Colonic mucosa (tissue), 4 donors: ENCODE data around the gene GEN1. TPM values are rescaled to one million over a fixed set of nuclear protein-coding genes. Genes with fewer than 3 reads are reported as not detected.

ENCODE experiments used
- DNase-seq: peaks from one replicate; pipeline ENCODE4 v3.0.0-alpha.2; 2020
- H3K27ac ChIP-seq: fragments of 200-600 bp; one replicate; pipeline ENCODE4 v1.8.0; 2021
- H3K27me3 ChIP-seq: fragments of 200-600 bp; one replicate; pipeline ENCODE4 v1.8.0; 2021
- H3K36me3 ChIP-seq: fragments of 200-600 bp; one replicate; pipeline ENCODE4 v1.8.0; 2021
- H3K4me1 ChIP-seq: fragments of 200-600 bp; one replicate; pipeline ENCODE4 v1.8.0; 2021; ENCODE audit warnings: mild to moderate bottlenecking
- H3K4me3 ChIP-seq: fragments of 200-600 bp; one replicate; pipeline ENCODE4 v1.8.0; 2021
- H3K9ac ChIP-seq, 2 donors: one replicate each; pipeline ENCODE4 v1.7.0; 2013; ENCODE audit warnings: control low read depth in 2 of 2, low read depth in 2 of 2, low read length in 2 of 2
- H3K9me3 ChIP-seq: fragments of 200-600 bp; one replicate; pipeline ENCODE4 v1.8.0; 2021
- intact Hi-C: fragments of 100-400 bp; cut with DNase I; formaldehyde crosslinking; loops from one replicate; pipeline ENCODE4 v1.14.1; 2022
- total RNA-seq, 2 donors: library from RNA; stranded (reverse); fragmentation: NEBNext Ultra II Directional in 1 of 2; extraction: Animal tissue kit (Norgen Biotek cat#: 25700) in 1 of 2; gene quantifications; one replicate each; pipeline ENCODE4 v1.2.1, GENCODE V29; 2021
- TF ChIP-seq, protein P1 (sequence below): fragments of 200-600 bp; IDR thresholded peaks from one replicate; pipeline ENCODE4 v1.8.0; 2022; ENCODE audit warnings: antibody characterized with exemption, mild to moderate bottlenecking
- donor health status: healthy.
- donor health status: DM: no; HTN: no; CAD: no.
- donor health status: DM: no; HTN: no; CAD: no.

GEN1 gene
- total RNA-seq, 2 donors from 2014 or later = 13.1 to 30.0 TPM

GRCh38 chr2:17791121-17791816 is 37.3 kb downstream of the GEN1 start:
- TF ChIP-seq, protein P1, sequence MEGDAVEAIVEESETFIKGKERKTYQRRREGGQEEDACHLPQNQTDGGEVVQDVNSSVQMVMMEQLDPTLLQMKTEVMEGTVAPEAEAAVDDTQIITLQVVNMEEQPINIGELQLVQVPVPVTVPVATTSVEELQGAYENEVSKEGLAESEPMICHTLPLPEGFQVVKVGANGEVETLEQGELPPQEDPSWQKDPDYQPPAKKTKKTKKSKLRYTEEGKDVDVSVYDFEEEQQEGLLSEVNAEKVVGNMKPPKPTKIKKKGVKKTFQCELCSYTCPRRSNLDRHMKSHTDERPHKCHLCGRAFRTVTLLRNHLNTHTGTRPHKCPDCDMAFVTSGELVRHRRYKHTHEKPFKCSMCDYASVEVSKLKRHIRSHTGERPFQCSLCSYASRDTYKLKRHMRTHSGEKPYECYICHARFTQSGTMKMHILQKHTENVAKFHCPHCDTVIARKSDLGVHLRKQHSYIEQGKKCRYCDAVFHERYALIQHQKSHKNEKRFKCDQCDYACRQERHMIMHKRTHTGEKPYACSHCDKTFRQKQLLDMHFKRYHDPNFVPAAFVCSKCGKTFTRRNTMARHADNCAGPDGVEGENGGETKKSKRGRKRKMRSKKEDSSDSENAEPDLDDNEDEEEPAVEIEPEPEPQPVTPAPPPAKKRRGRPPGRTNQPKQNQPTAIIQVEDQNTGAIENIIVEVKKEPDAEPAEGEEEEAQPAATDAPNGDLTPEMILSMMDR = no peak
- Histone ChIP-seq H3K36me3 (no peaks in the 10 kb centered on the region), H3K9me3 (no peaks in the 10 kb centered on the region), H3K4me3 (no peak overlapping the region), H3K9ac (no peak overlapping the region), H3K27me3 (no peaks in the 10 kb centered on the region), H3K27ac (no peak overlapping the region), H3K4me1 (no peaks in the 10 kb centered on the region)
- intact Hi-C loops = no loop called here
- DNase-seq = no peak

DNA sequence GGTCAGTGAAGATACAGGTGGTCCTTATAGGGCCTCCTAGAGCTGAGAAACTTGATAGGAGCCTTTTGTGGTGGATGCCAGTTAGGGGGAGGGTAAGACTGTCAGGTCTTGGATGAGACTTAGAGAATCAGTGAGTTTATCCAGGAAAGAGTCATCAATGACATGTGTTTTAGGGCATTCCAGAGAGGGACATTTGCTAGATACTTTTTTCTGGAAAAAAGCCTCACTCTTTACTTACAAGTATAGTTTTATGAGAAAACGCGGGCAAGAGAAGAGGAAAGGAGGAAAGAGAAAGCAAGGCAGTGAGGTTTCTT is 37.8 kb downstream of the GEN1 start:
- Histone ChIP-seq H3K36me3 (no peaks in the 10 kb centered on the region), H3K4me1 (no peaks in the 10 kb centered on the region), H3K4me3 (no peak overlapping the region), H3K27me3 (no peaks in the 10 kb centered on the region), H3K27ac (no peak overlapping the region), H3K9me3 (no peaks in the 10 kb centered on the region), H3K9ac (no peak overlapping the region)
- no peak for DNase-seq
- TF ChIP-seq, protein P1 = no peak
- intact Hi-C loops = no loop called here

GRCh38 chr2:17792515-17792914 is 38.6 kb downstream of the GEN1 start:
- no peaks in the 10 kb centered on the region for H3K36me3 ChIP-seq
- DNase-seq = no peak
- no peak overlapping the region for H3K27ac ChIP-seq
- H3K27me3 ChIP-seq = no peaks in the 10 kb centered on the region
- H3K9ac ChIP-seq = no peak overlapping the region
- TF ChIP-seq, protein P1 = no peak
- H3K4me3 ChIP-seq = no peak overlapping the region
- no peaks in the 10 kb centered on the region for H3K4me1 ChIP-seq
- intact Hi-C loops = no loop called here
- no peaks in the 10 kb centered on the region for H3K9me3 ChIP-seq

- H3K9ac ChIP-seq = no peak overlapping the region
- H3K27me3 ChIP-seq = no peaks in the 10 kb centered on the region
- no peaks in the 10 kb centered on the region for H3K36me3 ChIP-seq
- intact Hi-C loops = no loop called here
- no peaks in the 10 kb centered on the region for H3K4me1 ChIP-seq
- no peaks in the 10 kb centered on the region for H3K9me3 ChIP-seq
- no peak overlapping the region for H3K4me3 ChIP-seq
- TF ChIP-seq, protein P1 = no peak
- no peak overlapping the region for H3K27ac ChIP-seq
- no peak for DNase-seq
These were observed 39.4 kb downstream of the GEN1 start for GRCh38 chr2:17793296-17793695.

- intact Hi-C loops = no loop called here
- Histone ChIP-seq H3K9me3 (no peaks in the 10 kb centered on the region), H3K9ac (no peak overlapping the region), H3K36me3 (no peaks in the 10 kb centered on the region), H3K27me3 (no peaks in the 10 kb centered on the region), H3K4me1 (no peaks in the 10 kb centered on the region), H3K4me3 (no peak overlapping the region), H3K27ac (no peak overlapping the region)
- TF ChIP-seq, protein P1 = no peak
- DNase-seq = no peak
These were observed 39.9 kb downstream of the GEN1 start for GRCh38 chr2:17793803-17794354.
